T-cell (primary cell): Measurements from ENCODE around the gene PLS1. TPM values are rescaled to one million over a fixed set of nuclear protein-coding genes. Genes with fewer than 3 reads are reported as not detected.

Experiments
- ATAC-seq, 4 experiments: fragments of 200-7000 bp in 3 of 4; fragments of 150-1000 bp in 1 of 4; cut with Tn5 transposase; replicated peaks in 1 of 4; 1 replicate in 3 of 4; 2 replicates in 1 of 4; pipeline ENCODE4 v1.10.0; 2021; ENCODE audit warnings: moderate library complexity in 3 of 4, mild to moderate bottlenecking in 2 of 4, moderate number of reproducible peaks in 1 of 4
- CTCF ChIA-PET, 2 donors: fragments of 300-600 bp; sonication (Branson Sonifier 250); formaldehyde crosslinking; loops; one replicate each; lab custom pipeline; 2022; ENCODE audit warnings: antibody characterized with exemption in 2 of 2; lab: Charles Lee
- POLR2A ChIA-PET, 2 donors: fragments of 300-600 bp; sonication (Branson Sonifier 250); formaldehyde crosslinking; loops; one replicate each; lab custom pipeline; 2022; ENCODE audit warnings: antibody characterized with exemption in 2 of 2; lab: Charles Lee
- DNase-seq, 35 experiments: peaks; one replicate each; pipeline versions ENCODE4 v3.0.0 to v3.0.0-alpha.2; 2013 to 2023
- H3K27ac ChIP-seq: one replicate; pipeline ENCODE4 v1.5.1; 2013; ENCODE audit warnings: low read length
- H3K27me3 ChIP-seq, 2 experiments: replicated peaks in 1 of 2; 1 replicate in 1 of 2; 2 replicates in 1 of 2; pipeline versions ENCODE4 v1.6.1 to v1.7.0; 2013; ENCODE audit warnings: low read length in 1 of 2, mixed read lengths in 1 of 2; ENCODE audit not compliant: control insufficient read depth in 2 of 2, insufficient read depth in 2 of 2; ENCODE audit errors: extremely low read depth in 1 of 2
- H3K36me3 ChIP-seq, 2 donors: 1 replicate in 1 of 2; 2 replicates in 1 of 2; pipeline versions ENCODE4 v1.6.1 to v1.7.0; 2013; ENCODE audit warnings: low read length in 1 of 2; ENCODE audit not compliant: control insufficient read depth in 2 of 2, insufficient read depth in 1 of 2; ENCODE audit errors: extremely low read depth in 1 of 2
- H3K4me1 ChIP-seq, 2 experiments: 1 replicate in 1 of 2; 2 replicates in 1 of 2; pipeline versions ENCODE4 v1.6.1 to v1.7.0; 2013; ENCODE audit warnings: low read length in 2 of 2, mixed read lengths in 1 of 2; ENCODE audit not compliant: insufficient read depth in 2 of 2, control insufficient read depth in 1 of 2; ENCODE audit errors: extremely low read depth in 1 of 2
- H3K4me3 ChIP-seq, 2 donors: 1 replicate in 1 of 2; 2 replicates in 1 of 2; pipeline versions ENCODE4 v1.5.1 to v1.7.0; 2013; ENCODE audit warnings: mild to moderate bottlenecking in 2 of 2, low read length in 1 of 2, moderate library complexity in 1 of 2; ENCODE audit not compliant: control insufficient read depth in 1 of 2; ENCODE audit errors: extremely low read depth in 1 of 2
- H3K9me3 ChIP-seq: 2 replicates; pipeline ENCODE4 v1.7.0; 2013
- H3K27ac Mint-ChIP-seq, 2 donors: one replicate each; pipeline ENCODE4 v1.8.0; 2020 to 2021; ENCODE audit warnings: mild to moderate bottlenecking in 2 of 2, mixed read lengths in 2 of 2
- H3K27me3 Mint-ChIP-seq, 2 donors: one replicate each; pipeline ENCODE4 v1.8.0; 2021 to 2022; ENCODE audit warnings: mixed read lengths in 2 of 2
- H3K36me3 Mint-ChIP-seq: one replicate; pipeline ENCODE4 v1.8.0; 2021; ENCODE audit warnings: mixed read lengths
- H3K4me1 Mint-ChIP-seq, 3 donors: one replicate each; pipeline ENCODE4 v1.8.0; 2020 to 2022; ENCODE audit warnings: mixed read lengths in 3 of 3, mild to moderate bottlenecking in 1 of 3
- H3K4me3 Mint-ChIP-seq, 3 donors: one replicate each; pipeline ENCODE4 v1.8.0; 2020 to 2022; ENCODE audit warnings: mild to moderate bottlenecking in 3 of 3, mixed read lengths in 3 of 3, moderate library complexity in 3 of 3
- H3K9me3 Mint-ChIP-seq, 3 donors: one replicate each; pipeline ENCODE4 v1.8.0; 2020 to 2022; ENCODE audit warnings: mixed read lengths in 3 of 3
- WGBS: methylation state at CpG from one replicate; pipeline ENCODE4 v1.1.5; 2013; ENCODE audit warnings: missing lambda C conversion rate; ENCODE audit not compliant: insufficient coverage; 5-methylcytosine and 5-hydroxymethylcytosine counted together
- total RNA-seq, 35 experiments: library from RNA in 6 of 35; stranded (reverse) in 6 of 35; fragments of 120-200 nt in 1 of 35; gene quantifications; one replicate each; pipeline versions ENCODE4 v1.2.1 to v1.2.4 and lab custom pipeline; 2013 to 2026

The PLS1 gene
- total RNA-seq, 5 donors from 2014 or later (not counting 1 experiment from before 2014, with no cell fraction given): 0.84 to 3.6 (median 1.8) TPM

DNA sequence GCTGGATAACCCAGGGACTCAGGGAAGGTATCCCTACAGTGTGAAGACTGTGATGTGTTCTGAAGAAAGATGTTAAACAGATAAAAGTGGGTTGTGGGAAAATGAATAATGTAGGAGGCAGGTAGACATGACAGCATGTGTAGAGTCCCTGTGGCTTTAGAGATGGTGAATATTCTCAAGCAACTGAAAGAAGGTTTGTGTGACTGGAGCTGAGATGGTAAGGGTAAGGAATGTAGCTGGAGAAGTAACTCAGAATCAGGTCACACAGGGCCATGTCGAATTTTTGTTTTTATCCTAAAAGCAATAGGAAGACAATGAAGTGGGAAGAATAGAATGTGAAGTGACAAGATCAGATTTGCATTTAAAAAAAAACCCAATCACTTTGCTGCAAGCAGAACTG is 73.9 kb downstream of the PLS1 start:
- H3K4me3 Mint-ChIP-seq: no peak overlapping the region
- CTCF ChIA-PET: no interaction called here
- H3K27ac ChIP-seq: no peak overlapping the region
- no peaks in the 10 kb centered on the region for H3K9me3 Mint-ChIP-seq
- ATAC-seq (no peak), DNase-seq (no peak)
- H3K27ac Mint-ChIP-seq: no peak overlapping the region
- WGBS: no CpG with 5 or more reads among the region's 1 CpG
- no peaks in the 10 kb centered on the region for H3K27me3 Mint-ChIP-seq
- H3K4me1 Mint-ChIP-seq: no peaks in the 10 kb centered on the region
- peaks cover 5% of the 10 kb centered on the region for H3K36me3 Mint-ChIP-seq
- no peak overlapping the region for H3K4me3 ChIP-seq
- POLR2A ChIA-PET: interaction anchor here (0.5 to 0.6 kb wide), 2 partner anchors 12 to 76 kb away, joined by 4 to 10 read pairs; no protein-coding TSS in a partner anchor
- H3K27me3 ChIP-seq: peaks cover 0 to 2% of the 10 kb centered on the region in 2 experiments
- H3K9me3 ChIP-seq: no peaks in the 10 kb centered on the region
- no peaks in the 10 kb centered on the region for H3K4me1 ChIP-seq
- H3K36me3 ChIP-seq: no peaks in the 10 kb centered on the region

DNA sequence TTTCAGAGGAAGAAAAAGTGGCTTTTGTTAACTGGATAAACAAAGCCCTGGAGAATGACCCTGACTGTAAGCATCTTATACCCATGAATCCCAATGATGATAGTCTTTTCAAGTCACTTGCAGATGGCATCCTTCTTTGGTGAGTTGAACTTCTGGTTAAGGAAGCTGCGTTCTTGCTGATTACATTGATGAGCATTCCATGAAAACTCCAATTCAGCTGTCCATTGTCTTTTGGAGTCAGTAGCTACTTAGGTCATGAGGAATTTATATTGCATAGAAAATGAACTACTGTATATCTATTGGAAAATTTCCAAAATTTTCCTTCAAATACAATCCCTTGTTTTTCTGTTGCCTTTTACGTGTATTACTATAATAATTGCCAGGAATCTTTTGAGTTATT is 80.0 kb downstream of the PLS1 start:
- H3K27ac Mint-ChIP-seq: no peak overlapping the region
- no peaks in the 10 kb centered on the region for H3K9me3 Mint-ChIP-seq
- Histone ChIP-seq H3K27me3 (no peaks in the 10 kb centered on the region), H3K4me3 (no peak overlapping the region), H3K9me3 (no peaks in the 10 kb centered on the region), H3K27ac (no peak overlapping the region), H3K36me3 (no peaks in the 10 kb centered on the region), H3K4me1 (no peaks in the 10 kb centered on the region)
- CTCF ChIA-PET: interaction anchor here in 1 of 2 donors (0.6 kb wide), 1 partner anchor 28 kb away, joined by 3 read pairs; no protein-coding TSS in a partner anchor
- no peak for ATAC-seq
- no CpG with 5 or more reads among the region's 2 CpGs for WGBS
- H3K36me3 Mint-ChIP-seq: peaks cover 5% of the 10 kb centered on the region
- no peak overlapping the region for H3K4me3 Mint-ChIP-seq
- DNase-seq: no peak
- POLR2A ChIA-PET: no interaction called here
- no peaks in the 10 kb centered on the region for H3K4me1 Mint-ChIP-seq
- no peaks in the 10 kb centered on the region for H3K27me3 Mint-ChIP-seq

DNA sequence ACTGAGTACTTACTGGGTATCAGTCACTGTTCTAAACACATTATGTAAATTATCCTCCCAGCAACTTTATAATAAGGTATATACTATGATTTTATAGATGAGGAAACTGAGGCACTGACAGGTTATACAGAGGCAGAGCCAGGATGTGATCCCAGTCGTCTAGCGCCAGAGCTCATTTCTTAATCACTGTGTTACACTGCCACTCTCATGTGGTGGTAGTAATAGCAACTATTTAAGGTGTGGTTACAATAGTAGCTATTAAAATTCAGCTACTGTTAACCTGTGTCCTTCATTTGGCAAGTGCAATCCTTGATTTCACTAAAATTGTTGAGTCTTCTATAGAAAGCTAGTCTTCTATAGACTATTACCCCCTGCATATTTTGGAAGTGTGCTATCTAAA is 84.5 kb downstream of the PLS1 start:
- DNase-seq: no peak
- WGBS: no CpG with 5 or more reads among the region's 2 CpGs
- H3K27me3 ChIP-seq: no peaks in the 10 kb centered on the region

DNA sequence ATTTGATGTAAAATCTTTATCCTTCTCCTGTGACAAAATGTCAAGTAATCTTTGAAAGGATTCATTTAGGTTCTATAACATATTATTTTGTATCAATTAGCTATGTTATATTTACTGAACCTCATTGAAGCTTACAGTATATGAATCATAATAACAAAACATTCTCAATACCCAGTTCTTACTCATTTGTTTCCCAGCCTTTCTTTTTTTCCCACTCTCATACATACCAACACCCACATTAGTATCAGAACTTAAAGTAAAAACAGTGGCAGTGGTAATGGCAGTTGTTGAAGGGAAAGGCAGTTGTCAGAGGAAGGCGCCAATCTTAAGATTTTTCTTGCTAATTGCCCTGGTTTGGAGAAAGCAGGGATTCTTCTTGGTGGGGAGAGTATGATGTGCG is 94.4 kb downstream of the PLS1 start:
- no peaks in the 10 kb centered on the region for H3K9me3 Mint-ChIP-seq
- Histone ChIP-seq H3K36me3 (no peaks in the 10 kb centered on the region), H3K9me3 (no peaks in the 10 kb centered on the region), H3K4me3 (no peak overlapping the region), H3K27ac (no peak overlapping the region), H3K4me1 (no peaks in the 10 kb centered on the region), H3K27me3 (no peaks in the 10 kb centered on the region)
- no peaks in the 10 kb centered on the region for H3K36me3 Mint-ChIP-seq
- H3K27me3 Mint-ChIP-seq: no peaks in the 10 kb centered on the region
- no peak overlapping the region for H3K4me3 Mint-ChIP-seq
- no peaks in the 10 kb centered on the region for H3K4me1 Mint-ChIP-seq
- ChIA-PET POLR2A (no interaction called here), CTCF (no interaction called here)
- no CpG with 5 or more reads among the region's 2 CpGs for WGBS
- no peak for DNase-seq
- ATAC-seq: no peak
- H3K27ac Mint-ChIP-seq: no peak overlapping the region

More for the DNA sequence above, 84.5 kb downstream of the PLS1 start:
- Histone ChIP-seq H3K36me3 (no peaks in the 10 kb centered on the region), H3K4me1 (no peaks in the 10 kb centered on the region), H3K27ac (no peak overlapping the region), H3K9me3 (no peaks in the 10 kb centered on the region), H3K4me3 (no peak overlapping the region)
- H3K4me3 Mint-ChIP-seq: no peak overlapping the region
- H3K27me3 Mint-ChIP-seq: no peaks in the 10 kb centered on the region
- CTCF ChIA-PET: no interaction called here
- no peak overlapping the region for H3K27ac Mint-ChIP-seq
- H3K9me3 Mint-ChIP-seq: no peaks in the 10 kb centered on the region
- H3K4me1 Mint-ChIP-seq: no peaks in the 10 kb centered on the region
- POLR2A ChIA-PET: interaction anchor here in 1 of 2 donors (0.5 kb wide), 1 partner anchor 436 kb away, joined by 9 read pairs; no protein-coding TSS in a partner anchor
- ATAC-seq: no peak
- H3K36me3 Mint-ChIP-seq: peaks cover 4% of the 10 kb centered on the region

DNA sequence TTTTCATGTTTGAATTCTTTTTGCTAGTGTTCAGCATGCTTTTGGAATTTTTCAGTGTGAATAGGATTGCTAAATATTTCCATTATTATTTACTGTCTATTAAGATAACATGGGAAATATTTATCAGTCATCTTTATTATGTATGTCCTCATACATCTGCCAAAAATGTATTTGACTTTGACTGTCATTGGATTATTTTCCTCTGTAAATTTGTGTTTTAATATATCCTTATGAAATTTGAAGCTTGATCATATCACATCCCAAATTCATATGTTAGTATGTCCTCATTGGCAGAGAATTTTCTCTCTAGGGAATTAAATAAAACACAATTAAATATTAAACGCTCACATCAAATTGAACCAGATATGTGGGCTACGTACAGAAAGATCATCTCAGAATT is 95.3 kb downstream of the PLS1 start:
- H3K27ac ChIP-seq: no peak overlapping the region
- no peaks in the 10 kb centered on the region for H3K36me3 Mint-ChIP-seq
- H3K27ac Mint-ChIP-seq: no peak overlapping the region
- no peak for DNase-seq
- H3K27me3 Mint-ChIP-seq: no peaks in the 10 kb centered on the region
- CTCF ChIA-PET: no interaction called here
- H3K4me1 ChIP-seq: no peaks in the 10 kb centered on the region
- H3K4me3 ChIP-seq: no peak overlapping the region
- POLR2A ChIA-PET: no interaction called here
- no peak for ATAC-seq
- H3K9me3 Mint-ChIP-seq: no peaks in the 10 kb centered on the region
- H3K36me3 ChIP-seq: no peaks in the 10 kb centered on the region
- H3K9me3 ChIP-seq: no peaks in the 10 kb centered on the region
- no peak overlapping the region for H3K4me3 Mint-ChIP-seq
- H3K27me3 ChIP-seq: no peaks in the 10 kb centered on the region
- H3K4me1 Mint-ChIP-seq: no peaks in the 10 kb centered on the region
- no CpG with 5 or more reads among the region's 2 CpGs for WGBS

DNA sequence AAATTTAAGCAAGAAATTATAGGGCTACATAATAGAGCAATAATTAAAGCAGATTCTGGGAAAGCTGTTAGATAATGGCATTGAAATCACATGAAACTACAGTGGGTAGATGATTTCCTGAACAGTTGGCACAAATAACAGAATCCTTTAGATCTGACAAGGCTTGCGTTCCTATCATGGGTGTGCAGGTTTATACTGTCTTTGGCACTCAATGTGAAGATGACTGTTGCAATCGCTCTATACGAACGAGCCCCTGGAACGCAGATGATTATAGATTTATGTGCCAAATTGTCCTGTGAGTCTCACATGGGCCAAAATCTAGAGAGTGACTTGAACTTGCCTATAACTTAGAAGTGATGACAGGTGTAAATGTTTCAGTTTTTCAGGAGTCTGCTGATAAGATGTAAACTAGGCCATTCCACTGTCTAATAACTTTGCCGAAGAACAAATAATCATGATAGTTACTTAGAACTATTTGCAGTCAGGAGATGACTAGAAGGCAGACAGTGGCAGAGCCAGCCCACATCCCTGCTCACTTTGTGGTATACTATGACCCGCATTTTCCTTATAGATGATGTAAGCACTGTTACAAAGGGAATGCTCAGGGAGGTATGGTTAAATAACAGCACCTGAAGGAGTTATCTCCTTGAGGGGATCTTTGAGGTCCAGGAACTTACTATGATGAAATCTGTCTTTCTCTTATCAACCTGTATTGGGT is 97.1 kb downstream of the PLS1 start:
- H3K36me3 ChIP-seq: no peaks in the 10 kb centered on the region
- Mint-ChIP-seq H3K27ac (no peak overlapping the region), H3K27me3 (no peaks in the 10 kb centered on the region), H3K4me3 (no peak overlapping the region), H3K4me1 (no peaks in the 10 kb centered on the region), H3K36me3 (no peaks in the 10 kb centered on the region), H3K9me3 (no peaks in the 10 kb centered on the region)
- WGBS: 88% methylated on average over 4 of the region's 7 CpGs
- POLR2A ChIA-PET: no interaction called here
- no peaks in the 10 kb centered on the region for H3K4me1 ChIP-seq
- CTCF ChIA-PET: no interaction called here
- ATAC-seq (no peak), DNase-seq (no peak)
- no peaks in the 10 kb centered on the region for H3K27me3 ChIP-seq
- no peaks in the 10 kb centered on the region for H3K9me3 ChIP-seq
- H3K27ac ChIP-seq: no peak overlapping the region
- H3K4me3 ChIP-seq: no peak overlapping the region
